ENCODE measurements around the gene PRKCQ.
A peak's percentile ranks its signal among the peaks of the same experiment; 100 is the strongest.
"Not testable (repeated sequence)": the region's sequence is repeated elsewhere in the genome, so short reads cannot be mapped to it uniquely, and the experiment has no call there.

Gene PRKCQ

DNA sequence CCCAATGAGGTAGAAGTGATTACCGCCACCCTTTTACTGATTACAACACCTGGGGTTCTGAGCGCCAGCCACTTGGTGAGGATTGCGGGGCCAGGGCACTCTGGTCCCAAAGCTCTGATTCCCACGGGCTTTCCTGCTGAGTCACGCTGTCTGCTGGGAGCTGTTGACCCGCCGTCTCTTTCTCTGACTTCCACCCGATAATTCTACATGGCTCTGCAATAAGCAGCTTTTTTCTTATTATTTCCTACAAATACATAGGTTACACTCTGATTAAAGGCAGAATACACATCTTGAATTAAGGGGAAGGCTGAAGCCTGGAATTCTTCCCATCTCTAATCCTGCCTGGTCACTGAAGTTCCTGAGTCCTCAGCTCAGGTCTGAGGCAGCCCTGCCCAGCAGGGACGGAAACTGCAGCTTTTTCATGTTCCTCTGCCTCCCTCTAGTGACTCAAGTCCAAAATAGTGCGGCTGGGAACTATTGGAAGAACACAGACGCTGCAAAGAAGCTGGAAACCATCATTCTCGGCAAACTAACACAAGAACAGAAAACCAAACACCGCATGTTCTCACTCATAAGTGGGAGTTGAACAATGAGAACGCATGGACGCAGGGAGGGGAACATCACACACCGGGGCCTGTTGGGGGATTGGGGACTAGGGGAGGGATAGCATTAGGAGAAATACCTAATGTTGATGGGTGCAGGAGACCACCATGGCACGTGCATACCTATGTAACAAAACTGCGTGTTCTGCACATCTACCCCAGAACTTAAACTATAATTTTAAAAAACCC, 178.3 kb downstream of the PRKCQ start:
- DNase-seq: peak; percentile 53 to 83

- no peak for DNase-seq
Observed at GRCh38 chr10:6400821-6401465, 179.1 kb downstream of the PRKCQ start.

DNA sequence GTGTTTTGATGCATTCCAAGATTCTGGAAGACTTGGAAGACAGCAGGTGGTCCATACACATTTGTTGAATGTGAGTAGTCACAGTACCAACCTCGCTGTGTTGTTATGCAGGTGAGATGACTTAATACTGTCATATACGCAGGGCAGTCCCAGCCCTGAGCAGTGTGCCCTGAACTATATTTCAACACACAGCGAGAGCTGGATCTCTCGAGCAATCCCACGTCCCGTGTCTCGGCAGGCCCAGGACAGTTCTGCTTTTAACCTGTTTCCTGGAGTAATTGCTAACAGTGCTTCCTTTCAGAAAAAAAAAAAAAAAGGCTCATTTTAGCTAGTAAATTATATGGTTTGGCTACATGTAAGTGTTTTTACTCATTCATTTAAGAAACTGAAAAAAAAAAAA, 179.7 kb downstream of the PRKCQ start:
- no peak for DNase-seq

DNA sequence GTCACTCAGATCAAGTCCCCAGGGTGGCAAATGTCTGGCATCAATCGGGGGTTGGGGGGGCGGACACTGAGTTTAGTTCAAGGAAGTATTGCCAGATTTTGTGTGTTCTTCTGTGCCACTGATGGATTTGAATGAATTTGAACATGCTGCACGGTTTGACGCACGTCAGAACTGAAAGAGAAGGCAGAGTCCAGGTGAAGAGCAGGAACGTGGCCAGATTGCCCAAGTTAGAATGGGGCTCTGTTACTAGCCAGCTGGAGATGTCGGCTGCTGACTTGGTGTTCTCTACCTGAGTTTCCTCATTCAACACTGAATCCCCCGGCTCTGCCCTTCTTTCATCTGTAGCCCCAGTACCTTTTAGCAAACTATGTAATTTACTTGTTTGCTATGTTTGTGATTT, 180.2 kb downstream of the PRKCQ start:
- no peak for DNase-seq

DNA sequence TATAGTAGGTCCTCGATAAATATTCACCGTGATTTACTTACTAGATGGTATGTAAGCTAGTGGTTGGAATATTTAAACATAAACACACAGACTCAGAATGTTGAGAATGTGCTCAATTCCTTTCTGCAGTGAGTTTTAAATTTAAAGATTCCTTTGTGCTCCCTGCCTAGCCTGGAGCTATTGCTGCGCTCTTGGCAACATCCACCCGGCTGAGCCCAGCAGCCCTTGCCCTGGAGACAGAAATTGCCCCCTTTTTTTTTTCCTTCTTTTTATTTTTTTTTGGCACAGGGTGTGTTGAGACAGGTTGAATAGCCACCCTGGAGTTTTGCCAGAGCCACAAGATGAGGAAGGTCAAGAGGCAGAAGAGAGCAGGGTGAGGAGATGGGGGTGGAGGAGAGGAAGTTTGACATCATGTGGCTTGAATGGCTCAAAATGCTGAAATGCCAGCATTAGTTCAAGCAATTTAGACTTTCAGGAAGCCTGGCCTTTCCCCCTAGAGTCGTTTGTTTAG, 180.8 kb downstream of the PRKCQ start:
- no peak for DNase-seq

DNA sequence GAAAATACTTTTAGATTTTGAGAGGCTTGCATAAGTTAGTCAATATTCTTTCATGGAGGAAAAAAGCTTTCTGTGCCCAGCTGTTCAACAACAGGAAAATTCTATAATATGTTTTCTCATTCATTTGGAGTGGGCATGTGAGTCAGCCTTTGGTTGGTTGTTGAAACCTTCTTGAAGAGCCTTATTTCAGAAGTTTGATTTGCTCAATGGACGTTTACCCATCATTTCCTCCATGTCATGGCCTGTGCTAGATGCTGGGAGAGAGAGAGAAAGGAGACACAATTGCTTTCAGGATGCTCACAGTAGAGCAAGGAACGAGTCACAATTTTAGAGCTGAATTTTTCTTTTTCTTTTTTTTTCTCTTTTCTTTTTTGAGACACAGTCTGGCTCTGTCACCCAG, 181.7 kb downstream of the PRKCQ start:
- DNase-seq: no peak

GRCh38 chr10:6396652-6397051, 183.4 kb downstream of the PRKCQ start:
- DNase-seq: no peak

GRCh38 chr10:6396226-6396625, 183.8 kb downstream of the PRKCQ start:
- DNase-seq: no peak

GRCh38 chr10:6395606-6396005, 184.5 kb downstream of the PRKCQ start:
- no peak for DNase-seq

- DNase-seq: no peak
Observed at GRCh38 chr10:6394084-6394483, 186.0 kb downstream of the PRKCQ start.

DNA sequence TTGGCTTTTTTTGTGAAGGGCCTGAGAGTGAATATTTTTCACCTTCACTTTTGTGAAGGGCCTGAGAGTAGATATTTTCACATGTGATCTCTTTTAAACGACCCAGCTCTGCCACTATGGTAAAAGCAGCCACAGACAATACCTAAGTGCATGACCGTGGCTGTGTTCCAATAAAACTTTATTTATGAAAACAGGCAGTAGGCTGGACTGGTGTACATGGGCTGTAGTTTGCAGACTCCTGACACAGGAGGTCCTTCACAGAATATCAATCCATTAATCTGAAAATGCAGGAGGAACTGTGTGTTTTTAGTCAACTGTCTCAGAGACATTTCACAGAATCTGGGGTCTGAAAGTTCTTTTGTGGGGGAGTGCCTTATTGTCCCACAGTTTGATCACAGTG, 186.9 kb downstream of the PRKCQ start:
- DNase-seq: no peak

DNA sequence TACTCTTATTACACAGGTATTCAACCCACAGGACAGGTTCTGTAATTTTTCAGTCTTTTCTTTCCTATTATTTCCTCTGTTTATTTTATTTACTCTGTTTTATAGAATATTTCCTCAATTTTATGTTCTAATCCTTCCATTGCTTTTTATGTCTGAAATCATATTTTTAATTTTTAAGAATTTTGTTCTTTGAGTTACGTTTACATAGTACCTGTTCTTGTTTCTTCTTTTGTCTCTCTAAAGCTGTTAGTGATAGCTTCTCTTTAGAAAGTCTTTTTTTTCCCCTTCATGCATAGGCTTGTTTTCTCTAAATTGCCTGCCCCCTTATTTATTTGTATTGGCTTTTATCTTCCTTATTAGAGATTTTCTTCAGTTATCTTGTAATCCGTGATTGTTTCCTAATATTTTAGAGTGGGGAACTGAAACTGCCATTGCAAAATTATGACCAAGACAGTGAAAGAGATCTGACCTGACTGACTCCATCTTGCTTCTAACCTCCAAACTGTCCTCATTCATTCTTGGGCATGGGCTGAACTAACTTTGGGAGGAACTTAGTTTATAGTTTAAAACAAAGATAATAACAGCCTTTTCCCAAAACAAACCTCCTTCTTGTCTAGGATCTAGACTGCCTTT, 189.7 kb downstream of the PRKCQ start:
- no peak for DNase-seq

GRCh38 chr10:6388261-6388893, 191.7 kb downstream of the PRKCQ start:
- DNase-seq: no peak

DNA sequence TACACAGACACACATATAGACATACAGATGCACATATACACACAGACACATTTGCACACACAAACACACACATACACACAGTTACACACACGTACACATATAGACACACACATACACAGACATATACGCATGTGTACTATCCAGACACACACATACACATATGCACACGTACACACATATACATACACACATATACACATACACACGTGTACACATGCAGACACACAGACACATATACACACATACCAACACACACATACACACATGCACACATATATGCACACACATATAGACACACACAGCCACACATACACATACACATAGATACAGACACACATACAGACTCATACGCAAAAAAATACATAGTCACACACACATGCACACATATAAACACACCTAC, 193.1 kb downstream of the PRKCQ start:
- DNase-seq: no peak

- DNase-seq: no peak
Observed at GRCh38 chr10:6386346-6386745, 193.7 kb downstream of the PRKCQ start.

DNA sequence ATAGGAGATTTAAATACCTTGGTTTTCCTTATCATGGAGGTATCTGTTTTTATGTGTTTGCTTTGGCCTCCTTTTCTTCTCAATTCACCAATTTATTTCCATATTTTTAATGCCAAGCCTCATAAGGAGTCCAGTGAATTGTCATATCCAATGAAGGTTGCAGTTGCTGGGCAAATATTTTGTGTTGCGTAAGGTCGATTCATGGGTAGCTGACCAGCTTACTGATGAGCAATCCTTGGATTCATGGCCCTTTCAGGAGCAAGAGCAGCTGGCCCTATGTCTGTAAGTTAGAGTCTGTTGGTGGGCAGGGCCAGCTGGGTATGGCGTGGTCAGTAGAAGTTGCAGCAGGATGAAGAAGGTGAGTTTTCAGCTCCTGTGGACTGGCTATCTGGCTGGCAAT, 194.4 kb downstream of the PRKCQ start:
- no peak for DNase-seq

- no peak for DNase-seq
Observed at GRCh38 chr10:6384847-6385246, 195.2 kb downstream of the PRKCQ start.

DNA sequence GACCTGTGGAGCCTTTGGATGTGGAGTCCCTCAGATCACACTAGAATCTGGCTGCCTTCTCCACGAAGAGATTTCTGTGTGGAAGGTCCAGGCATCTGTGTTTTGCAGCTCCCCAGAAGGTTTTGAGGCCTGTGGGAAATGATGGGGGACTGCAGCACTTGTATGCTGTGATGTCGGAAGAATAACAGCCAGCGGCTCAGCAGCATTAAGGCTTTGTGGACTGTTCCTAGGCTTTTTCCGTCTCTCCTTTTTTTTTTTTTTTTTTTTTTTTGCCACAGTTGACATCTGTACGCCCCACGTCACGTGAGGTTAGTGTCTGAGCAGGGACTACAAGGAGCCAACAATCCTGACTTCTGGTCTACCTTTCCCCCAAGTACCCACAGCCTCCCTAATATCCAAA, 196.0 kb downstream of the PRKCQ start:
- DNase-seq: no peak

DNA sequence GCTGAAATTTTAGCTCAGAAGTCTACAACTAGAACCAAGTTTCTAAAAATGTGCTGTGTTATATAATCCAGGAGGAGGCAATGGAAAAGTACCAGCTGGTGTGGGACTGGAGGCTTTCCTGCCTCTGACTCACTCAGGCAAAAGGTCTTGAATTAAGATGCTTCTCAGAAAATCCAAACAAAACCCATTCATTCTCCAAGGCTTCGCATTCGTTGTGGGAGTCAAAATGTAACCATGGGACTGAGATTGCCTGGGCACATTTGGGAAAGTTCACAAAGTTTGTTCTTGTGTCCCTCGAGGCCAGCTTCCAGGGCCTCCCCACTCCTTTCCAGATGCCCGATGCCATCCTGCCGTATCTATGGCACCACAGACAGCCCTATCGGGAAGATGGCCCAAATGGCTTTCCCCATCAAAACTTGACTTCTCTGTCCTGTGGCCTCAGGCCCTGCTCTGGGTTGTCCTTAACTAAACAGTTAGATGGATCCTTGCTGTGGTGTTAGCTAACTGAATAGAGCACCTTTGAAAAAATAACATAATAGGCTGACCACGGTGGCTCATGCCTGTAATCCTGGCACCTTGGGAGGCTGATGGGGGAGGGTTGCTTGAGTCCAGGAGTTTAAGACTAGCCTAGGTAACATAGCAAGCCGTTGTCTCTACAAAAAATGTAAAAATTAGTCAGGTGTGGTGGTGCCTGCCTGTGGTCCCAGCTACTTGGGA, 196.8 kb downstream of the PRKCQ start:
- DNase-seq: no peak

GRCh38 chr10:6382081-6382480, 198.0 kb downstream of the PRKCQ start:
- no peak for DNase-seq

- not testable (repeated sequence) for DNase-seq
Observed at GRCh38 chr10:6380478-6380877, 199.6 kb downstream of the PRKCQ start.

DNA sequence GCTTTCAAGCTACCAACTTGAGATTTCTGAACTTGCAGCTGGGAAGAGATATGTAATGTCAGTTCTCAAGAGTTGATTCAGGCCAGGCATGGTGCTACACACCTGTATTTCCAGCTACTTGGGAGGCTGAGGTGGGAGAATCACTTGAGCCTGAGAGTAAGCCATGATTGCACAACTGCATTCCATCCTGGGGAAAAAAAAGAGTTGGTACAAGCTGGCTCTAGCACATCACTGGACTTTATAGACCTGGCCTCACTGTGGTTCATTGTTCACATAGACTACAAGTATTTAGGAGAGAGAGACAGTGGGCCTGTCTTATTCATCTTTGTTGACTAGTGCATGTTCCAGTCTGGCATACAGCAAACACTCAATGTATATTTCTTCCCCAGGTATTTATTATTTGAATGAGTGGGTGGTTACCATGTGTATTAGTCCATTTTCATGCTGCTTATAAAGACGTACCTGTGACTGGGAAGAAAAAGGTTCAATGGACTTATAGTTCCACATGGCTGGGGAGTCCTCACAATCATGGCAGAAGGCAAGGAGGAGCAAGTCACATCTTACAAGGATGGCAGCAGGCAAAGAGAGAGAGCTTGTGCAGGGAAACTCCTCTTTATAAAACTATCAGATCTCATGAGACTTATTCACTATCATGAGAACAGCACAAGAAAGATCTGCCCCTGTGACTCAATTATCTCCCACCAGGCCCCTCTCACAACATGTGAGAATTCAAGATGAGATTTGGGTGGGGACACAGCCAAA, 200.9 kb downstream of the PRKCQ start:
- DNase-seq: no peak
